Keratinocyte (primary cell): Measurements from ENCODE around the gene CCDC148.

Source experiments
- CTCF ChIP-seq, 3 experiments: IDR thresholded peaks in 1 of 3; conservative IDR thresholded peaks in 1 of 3; optimal IDR thresholded peaks in 1 of 3; 2 replicates in 2 of 3; 3 replicates in 1 of 3; pipeline versions ENCODE3 to v1.5.1; 2011; ENCODE audit warnings: low read length in 3 of 3, mild to moderate bottlenecking in 3 of 3, moderate library complexity in 2 of 3, control low read depth in 1 of 3, inconsistent platforms in 1 of 3; ENCODE audit not compliant: insufficient read depth in 2 of 3; ENCODE audit errors: extremely low read depth in 1 of 3
- EZH2 ChIP-seq: IDR thresholded peaks from one replicate; pipeline ENCODE4 v1.6.1; 2012; ENCODE audit warnings: inconsistent platforms, mild to moderate bottlenecking, low read length, moderate library complexity

- TF ChIP-seq CTCF (optimal IDR thresholded peaks at IDR 0.05 in 1 of 3, IDR thresholded peaks at IDR 0.05 in 1 of 3, conservative IDR thresholded peaks at IDR 0.05 in 1 of 3; ENCODE audit: extremely low read depth in 1 of 3, insufficient read depth in 2 of 3, low read length in 3 of 3) (no peak), EZH2 (no peak)
These were observed 44.8 kb downstream of the CCDC148 start for GRCh38 chr2:158411748-158412147.
